Stimulated activated CD8-positive, alpha-beta memory T cell treated with anti-CD3 and anti-CD28 coated beads, Interleukin-2, amount 100 ng/mL, for 1 hour (primary cell): ENCODE results near the gene ULK2.
A peak's percentile ranks its signal among the peaks of the same experiment; 100 is the strongest.
"Not testable (repeated sequence)": the region's sequence is repeated elsewhere in the genome, so short reads cannot be mapped to it uniquely, and the experiment has no call there.

Source experiments
- DNase-seq, 2 donors: peaks; one replicate each; pipeline ENCODE4 v3.0.0-alpha.2; 2020; ENCODE audit warnings: low read depth in 2 of 2

The ULK2 gene

DNA sequence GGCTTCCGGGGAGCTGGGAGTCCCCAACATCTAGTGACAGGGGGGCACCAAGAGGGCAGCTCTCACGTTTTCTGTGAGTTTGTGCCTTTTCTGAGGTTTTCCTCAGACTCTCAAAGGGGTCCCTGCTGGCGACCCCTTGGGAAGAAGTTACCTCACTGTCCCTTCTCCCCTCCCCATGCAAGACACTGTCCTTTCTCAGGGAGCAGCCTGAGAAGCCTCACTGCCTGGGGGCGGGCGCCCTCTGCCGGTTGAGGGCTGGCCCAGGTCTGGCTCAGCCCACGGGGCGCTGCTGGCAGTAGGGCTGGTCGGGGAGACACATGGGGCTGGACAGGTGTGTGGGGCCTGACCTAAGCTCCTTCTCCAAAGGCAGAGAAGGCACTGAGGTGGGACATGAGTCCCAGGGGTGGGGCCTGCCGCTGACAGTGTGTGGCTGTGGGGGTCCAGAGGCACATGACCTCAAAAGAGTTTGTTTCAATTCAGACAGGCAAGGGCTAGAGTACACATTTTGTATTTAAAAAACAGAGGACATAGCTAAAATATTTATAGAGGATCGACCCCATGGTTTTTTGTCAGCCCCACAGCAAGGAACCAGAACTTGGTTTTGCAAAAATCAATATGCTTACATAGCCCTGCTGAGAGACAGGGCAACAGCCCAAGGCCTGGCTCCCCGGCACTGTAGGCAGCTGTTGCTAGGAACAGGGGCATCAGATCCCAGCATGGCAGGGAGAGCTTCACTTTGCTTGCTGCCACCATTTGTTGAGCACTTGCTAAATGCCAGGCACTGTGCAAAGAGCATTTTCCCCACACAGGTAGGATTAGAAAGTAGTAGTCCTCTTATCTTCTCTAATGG, 101.1 kb downstream of the ULK2 start:
- DNase-seq, result peak; percentile 45 to 57

DNA sequence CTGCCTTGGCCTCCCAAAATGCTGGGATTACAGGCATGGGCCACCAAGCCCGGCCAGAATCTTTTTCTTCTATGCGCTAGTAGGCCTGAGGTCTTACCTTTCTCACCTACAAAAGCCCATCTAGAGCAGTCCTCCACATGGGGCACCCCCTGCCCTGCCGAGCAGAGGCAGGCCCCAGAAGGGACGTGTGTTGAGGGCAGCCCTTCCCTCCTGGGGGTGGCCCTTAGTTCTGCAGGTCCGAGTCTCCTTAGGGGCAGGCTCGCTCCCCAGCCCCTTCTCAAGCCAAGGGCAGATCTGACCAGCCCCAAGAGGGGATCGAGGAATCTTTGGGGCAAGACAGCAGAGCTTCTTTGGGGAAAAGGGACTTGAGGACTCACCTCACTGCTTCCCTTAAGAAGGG, 101.7 kb downstream of the ULK2 start:
- DNase-seq, result no peak

DNA sequence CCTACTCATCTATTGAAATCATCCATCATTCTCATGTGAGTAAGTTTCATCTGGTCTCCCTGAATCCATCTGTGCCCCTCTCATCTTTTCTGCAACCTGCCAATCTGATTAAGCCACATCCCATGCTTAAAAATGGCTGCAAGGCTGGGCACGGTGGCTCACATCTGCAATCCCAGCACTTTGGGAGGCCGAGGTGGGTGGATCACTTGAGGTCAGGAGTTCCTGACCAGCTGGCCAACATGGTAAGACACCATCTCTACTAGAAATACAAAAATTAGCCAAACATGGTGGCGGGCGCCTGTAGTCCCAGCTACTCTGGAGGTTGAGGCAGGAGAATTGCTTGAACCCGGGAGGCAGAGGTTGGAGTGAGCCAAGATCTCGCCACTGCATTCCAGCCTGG, 103.7 kb downstream of the ULK2 start:
- not testable (repeated sequence) for DNase-seq

DNA sequence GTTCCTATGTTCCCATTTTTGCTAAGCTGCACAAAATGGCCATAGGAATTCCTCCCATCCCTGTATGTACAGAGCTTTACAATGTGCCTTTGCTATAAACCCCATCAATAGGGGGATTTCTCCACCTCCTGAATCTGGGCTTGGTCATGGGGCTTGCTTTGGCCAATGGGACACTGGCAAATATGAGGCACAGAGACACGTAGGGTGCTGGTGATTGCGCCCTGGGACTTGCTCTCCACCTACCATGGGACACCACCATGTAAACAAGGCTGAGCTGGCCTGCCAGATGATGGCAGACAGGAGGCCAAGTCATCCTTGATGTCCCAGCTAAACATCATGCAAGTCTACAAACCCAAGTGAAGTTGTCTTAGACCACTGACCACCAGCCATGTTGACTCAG, 104.3 kb downstream of the ULK2 start:
- DNase-seq, result no peak

DNA sequence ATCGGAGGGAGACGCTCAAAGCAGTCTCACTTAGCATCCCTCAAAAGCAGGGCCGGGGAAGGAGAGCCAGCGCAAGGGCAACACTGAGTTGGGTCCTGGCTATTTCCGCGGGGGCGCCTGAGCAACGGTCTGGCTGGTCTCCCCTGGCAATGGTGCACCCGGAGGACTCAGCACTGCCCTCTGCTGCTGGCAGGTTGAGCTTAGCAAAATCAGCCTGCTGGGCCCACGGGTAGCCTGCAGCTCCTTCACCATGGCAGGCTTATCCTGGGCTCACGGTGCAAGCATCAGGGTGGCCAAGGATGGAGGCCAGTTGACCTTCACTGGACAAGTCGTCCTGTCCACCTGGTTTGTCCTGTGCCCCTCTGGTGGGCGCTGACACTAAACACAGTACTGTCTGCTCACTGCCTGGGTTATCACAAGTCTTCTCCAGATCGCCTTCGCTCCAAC, 105.2 kb downstream of the ULK2 start:
- DNase-seq, result peak; percentile 24 to 29

DNA sequence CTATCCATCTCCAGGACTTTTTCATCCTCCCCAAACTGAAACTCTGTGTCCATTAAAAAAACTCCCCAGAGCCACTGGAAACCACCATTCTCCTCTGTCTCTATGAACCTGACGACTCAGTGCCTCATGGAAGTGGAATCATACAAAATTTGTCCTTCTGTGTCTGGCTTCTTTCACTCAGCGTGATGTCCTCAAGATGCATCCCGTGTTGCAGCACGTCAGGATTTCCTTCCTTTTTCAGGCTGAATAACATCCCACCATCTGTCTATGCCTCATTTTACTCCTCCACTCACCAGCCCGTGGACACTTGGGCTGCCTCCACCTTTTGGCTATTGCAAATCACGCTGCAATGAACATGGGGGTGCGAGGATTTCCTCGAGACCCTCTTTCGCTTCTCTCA, 107.0 kb downstream of the ULK2 start:
- DNase-seq, result no peak

DNA sequence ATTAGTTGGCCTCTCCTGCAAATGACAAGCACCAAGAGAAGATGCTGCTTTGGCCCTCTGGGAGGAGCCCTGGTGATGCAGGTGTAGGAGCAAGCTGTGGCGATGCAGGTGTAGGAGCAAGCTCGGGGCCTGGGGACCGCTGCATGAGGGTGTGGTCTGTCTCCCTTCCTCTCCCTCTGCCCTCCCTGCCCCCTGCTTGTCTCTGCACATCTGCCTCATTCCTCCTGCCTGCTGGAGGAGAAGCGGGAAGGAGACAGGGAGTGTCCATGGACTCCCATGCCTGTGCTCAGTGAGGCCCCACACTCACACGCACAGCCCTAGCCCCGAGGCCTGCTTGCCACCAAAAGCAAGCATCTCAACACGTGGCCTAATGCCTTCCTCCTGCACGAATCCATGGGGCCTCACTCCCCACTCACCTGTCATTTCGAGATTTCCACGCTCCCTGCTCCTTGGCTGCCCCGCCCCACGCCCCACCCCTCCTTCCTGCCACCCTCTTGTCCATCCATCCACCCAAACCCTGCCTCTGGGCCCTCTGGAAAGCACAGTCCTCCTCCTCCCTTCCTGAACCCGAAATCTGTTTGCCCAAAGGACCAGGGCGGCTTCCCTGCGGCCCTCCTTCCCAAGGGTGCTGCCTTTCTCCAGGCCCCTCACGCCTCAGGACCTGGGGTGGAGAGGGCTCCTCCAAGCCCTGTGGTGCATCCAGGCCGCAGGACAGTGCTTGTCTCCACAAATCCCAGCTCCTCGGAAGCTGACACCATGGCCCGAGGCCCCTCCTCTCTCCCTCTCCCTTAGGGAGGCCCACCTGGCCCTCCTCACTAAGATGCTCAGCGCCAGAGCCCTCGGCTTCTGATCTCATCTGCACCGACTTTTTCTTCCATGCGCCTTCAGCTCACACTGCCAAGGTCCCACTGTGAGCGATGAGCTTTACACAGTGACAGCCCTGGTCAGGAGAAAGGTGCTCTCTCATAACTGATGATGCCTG, 107.9 kb downstream of the ULK2 start:
- no peak for DNase-seq

DNA sequence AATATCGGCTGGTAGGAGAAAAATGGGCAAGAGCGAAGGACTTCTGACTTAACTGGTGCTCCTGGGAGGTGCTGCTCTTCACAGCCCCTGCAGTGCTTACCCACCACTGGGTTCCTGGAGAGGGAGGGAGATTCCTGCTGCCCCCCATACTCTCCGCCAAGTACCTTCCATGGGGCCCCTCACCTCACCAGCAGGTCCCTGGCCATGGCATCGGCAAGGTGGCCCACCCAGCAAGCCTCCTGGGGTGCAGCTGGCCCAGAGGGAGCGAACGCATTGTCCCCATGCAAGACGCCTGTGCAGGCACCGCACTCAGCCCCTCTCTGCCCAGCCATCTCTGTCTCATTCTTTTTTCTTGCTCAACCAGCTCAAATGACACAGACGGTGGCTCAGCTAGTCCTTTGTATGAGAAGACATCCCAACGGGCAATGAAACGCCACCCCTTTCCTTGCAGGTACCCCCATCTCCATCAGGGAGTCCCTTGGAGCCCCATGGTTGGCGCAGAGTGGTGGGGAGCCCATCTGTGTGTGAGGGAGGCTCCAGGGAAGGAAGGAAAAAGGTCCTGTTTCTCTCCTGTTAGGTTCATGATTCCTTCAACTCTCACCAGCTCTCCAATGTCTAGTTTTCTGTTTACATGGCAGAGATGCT, 110.1 kb downstream of the ULK2 start:
- DNase-seq, result no peak

DNA sequence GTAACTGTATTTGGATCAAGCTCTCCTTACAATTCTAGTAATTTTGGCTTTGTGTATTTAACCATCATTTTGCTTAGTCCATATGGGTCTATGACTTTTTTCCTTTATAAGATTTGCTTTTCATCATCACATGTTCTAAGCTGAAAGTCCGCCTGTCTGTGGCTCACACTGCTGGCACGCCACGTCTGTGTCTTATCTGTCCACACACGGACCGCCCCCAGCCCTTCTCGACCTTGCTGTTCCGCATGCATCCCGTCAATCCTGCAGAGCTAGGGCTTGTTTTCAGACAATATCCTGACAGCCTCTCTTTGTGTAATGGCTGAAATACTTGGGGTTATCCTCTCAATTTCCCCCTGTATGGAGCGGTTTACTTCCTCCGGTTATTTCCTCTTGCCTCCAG, 111.2 kb downstream of the ULK2 start:
- DNase-seq, result no peak

DNA sequence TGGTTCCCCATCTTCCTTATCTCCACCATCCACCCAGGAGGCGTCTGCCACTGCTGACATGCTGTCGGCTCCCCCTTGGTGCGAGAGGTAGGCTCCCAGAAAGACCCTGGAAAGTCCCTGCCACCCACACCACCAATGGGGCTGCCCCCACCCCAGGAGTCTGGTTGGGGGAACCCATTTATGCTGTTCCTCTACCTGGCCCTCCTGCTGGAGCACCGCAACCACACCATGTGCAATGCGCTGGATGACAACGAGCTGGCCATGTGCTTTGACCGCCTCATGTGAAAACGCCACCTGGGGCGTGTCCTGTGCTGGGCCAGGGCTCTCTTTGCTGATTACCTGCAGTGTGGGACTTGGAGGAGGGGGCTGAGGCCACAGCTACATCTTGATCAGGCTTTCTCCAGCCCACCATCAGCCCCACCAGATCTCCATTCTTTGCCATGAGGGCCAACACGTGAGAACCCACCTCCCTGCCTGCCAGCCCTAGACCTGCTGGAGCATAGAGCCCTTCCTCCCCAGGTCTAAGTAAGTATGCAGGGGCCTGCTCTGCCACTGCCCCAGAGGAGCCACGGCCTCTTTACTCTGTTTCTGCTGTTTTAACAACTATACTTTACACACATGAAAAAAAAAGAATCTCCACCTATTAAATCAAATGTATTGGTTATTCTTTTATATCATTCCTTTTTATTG, 111.8 kb downstream of the ULK2 start:
- DNase-seq, result no peak

DNA sequence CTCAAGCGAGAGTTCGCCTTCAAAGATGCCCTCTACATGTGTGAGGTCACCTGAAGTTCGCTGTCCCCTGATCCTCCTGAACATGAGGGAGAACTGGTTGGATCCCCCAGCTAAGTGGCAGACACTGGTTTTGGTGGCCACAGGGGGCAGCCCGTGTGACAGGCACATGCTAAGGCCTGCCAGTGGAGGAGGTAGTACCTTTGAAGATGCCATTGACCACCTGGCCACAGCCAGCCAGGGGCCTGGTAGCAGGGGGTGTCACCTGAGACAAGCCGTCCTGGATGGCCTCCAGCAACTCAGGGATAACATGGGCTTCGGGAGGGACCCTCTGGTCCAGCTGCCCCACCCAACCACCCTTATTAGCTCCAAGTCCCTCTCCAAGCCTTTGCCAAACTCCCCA, 112.3 kb downstream of the ULK2 start:
- no peak for DNase-seq

DNA sequence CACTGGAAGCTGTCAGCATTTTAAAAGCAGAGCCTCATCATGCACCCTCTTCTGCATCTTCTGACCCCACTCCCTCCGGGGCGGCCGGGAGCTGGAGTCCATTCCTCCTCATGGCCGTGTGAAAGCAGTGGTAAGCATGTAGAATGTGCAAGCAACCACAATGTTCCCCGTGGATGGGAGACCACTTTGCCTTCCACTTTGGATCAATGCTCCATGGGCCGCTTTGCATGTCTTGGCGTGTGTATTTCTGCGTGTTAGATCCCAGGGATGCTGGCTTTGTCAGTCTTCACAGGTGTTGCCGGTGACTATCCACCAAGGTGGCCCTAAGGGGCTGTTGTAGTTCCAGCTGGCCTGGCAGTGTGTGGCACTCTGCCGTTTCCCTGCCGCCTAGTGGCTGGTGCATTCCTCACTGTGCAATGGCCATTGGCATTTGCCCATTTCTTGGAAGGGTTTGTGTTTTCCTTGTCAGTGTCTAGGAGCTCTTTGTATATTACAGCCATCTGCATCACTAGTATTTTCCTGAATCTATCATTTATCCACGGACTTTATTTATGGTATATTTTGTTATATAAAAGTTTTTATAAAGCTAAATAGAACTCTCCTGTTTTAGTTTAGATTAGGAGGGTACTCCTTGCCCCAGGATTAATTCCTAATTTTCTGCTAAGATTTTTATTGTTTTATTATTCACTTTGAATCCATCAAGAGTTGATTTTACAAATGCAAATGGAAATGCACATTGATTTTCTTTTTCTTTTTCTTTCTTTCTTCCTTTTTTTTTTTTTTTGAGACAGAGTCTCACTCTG, 113.9 kb downstream of the ULK2 start:
- DNase-seq, result no peak

DNA sequence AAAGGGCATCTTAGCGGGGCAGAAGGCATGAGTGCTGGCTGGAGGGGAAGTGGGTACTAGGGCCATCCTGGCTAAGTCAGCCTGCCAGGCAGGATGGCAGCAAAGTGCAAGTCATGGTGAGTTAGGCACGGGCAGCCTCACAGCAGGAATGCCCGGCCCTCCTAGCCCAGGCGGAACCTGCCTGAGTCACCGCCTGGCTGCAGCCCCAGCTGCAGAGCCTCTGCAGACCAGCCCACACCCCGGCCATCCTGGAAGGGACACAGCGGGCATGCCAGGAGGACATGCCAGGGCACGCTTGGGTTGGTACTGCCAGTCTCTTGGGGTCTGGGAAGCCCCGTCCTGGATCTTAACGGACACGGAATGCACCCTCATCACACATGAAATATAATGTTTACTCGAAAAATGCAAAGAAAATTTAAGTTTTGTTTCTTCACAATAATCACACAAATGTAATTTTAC, 114.7 kb downstream of the ULK2 start:
- no peak for DNase-seq

DNA sequence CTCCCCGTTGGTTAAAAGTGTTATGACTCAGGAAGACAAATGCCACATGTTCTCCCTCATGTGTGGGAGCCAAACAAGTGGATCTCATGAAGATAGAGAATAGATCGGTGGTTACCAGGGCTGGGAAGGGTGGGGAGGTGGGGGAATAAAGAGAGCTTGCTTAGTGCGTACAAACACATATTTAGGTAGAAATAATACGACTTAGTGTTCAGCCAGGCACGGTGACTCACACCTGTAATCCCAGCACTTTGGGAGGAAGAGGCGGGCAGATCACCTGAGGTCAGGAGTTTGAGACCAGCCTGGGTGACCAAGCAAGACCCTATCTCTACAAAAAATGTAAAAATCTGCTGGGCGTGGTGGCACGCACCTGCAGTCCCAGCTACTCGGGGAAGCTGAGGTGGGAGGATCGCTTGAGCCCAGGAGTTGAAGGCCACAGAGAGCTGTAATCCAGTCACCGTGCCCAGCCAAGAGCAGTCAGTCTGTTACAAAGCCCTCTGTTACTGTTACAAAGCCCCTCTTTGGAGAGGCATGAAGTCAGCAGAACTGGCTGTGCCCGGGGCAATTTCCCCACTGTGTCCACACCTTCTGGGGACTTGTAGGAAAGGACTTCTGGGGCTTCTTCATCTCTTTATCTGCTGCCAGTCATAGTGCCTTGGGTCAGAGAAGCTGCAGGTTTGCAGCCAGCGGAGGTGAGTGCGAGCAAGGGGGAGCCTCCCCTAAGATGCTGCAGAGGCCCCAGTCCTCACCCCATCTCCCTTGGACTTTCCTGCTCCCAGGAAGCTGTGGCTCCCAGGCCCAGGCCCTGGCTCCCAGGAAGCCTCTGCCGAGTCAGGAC, 115.3 kb downstream of the ULK2 start:
- no peak for DNase-seq

DNA sequence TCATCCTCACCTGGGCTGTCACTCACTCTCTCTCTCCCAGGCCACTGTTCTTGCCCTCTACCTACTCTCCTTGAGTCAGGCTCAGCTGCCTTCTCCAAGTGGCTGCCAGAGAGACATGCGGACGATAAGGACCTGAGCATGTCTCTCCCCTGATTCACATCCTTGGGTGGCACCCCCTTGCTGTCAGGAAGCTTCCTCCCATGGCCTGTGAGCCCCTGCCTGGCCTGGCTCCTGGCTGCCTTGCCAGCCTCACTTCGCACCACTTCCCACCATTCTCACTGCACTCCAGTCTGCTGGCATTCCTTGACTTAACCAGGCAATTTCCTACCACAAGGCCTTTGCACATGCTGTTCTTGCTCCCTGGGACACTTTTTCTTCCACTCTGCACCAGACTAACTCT, 116.9 kb downstream of the ULK2 start:
- no peak for DNase-seq

DNA sequence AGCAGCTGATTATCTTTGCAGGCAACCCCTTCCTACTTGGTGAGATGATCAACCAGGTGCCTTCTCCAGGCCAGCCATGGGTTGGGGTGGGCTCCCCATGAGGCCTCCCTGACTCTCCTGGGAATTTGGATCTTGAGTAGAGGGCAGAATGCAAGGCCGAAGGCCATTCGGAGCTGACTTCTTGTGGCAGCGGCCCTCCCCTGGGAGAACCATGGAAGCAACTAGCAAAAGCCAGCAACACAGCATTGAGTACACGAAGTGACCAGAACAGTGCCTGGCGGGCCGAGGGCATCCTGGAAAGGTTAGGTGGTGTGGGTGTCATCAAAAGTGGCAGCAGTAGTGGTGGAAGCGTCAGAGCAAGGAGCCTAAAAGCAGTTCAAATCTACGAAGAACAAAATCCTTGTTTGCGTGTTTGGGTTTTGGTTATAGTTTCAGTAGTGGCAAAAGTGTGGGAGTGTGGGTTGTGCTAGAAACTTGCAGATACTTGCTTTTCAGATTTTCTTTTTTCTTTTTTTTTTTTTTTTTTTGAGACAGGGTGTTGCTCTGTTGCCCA, 117.6 kb downstream of the ULK2 start:
- no peak for DNase-seq

DNA sequence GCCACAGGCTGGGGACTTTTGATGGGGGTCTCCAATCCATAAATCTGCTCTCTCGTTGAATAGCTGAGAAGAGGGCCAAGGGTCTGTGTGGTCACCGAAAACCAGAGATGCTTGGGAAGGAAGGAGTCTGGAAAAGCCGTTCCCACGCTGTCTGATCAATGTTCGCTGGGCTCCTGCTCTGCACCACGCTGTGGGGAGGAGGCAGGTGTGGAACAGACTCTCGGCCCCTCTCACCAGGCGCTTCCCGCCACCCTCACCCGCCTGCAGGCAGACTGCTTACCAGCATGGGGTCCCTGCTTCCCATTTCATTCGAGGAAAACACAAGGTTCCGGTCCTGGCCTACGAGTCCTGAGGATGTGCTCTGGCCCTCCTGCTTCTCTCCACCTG, 118.9 kb downstream of the ULK2 start:
- DNase-seq, result no peak

DNA sequence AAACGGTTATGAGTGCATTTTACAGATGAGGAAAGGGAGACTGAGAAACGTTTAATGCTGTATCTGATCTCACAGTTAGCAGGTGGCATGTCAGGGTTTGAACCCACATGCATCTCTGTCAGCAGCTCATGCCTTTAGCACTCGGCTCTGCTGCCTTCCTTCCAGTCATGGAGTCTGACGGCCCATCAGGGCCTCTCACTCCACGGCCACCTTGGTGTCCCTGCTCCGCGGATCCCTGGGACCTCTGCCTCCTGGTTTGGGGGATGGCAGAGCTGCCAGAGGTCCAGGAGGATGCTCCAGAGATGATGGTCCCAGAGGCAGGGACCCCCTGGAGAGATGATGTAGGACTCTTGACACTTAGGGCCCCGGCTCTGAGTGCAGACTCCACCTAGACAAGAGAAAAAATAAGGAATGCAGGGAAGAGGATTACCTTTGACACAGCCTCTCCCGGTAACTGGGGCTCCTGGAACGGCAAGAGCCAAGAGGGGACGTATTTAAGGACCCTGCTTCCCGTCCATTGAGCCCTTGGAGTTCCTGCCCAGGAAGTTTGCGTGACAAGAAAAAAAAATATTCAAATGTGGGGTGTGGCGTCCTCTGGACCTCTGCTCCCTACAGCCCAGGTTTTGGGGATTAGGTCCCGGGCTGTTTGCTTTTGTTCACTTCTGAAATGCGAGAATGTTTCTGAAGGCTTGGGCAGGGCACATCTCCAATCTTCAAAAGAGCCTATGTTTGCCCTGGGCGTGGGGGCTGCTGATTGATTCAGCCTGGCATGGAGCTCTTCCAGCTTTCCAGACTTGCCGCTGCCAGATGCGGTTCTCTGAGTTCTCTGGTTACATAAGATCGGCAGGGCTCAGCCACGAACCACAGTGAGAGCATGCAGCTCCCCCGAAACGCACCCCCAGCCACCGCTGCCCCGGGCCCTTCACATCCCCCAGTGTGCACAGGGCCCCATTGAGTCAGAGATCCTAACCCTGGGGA, 119.6 kb downstream of the ULK2 start, which contains the start of gene ALDH3A1:
TSS of gene ALDH3A1 (minus strand) at position 470 of the 978 bp plus-strand sequence. CDS start 3,169 bp downstream, outside the sequence.
- no peak for DNase-seq
